WTC11 (cell line): Measurements from ENCODE around the gene CTNNA3. TPM values are rescaled to one million over a fixed set of nuclear protein-coding genes. Genes with fewer than 3 reads are reported as not detected.

Experiments used
- ATAC-seq: fragments of 200-7000 bp; cut with Tn5 transposase; 2 replicates; pipeline ENCODE4 v1.10.0; 2021; ENCODE audit warnings: mild to moderate bottlenecking, moderate library complexity
- CTCF ChIA-PET: fragments of 300-600 bp; sonication (Branson Sonifier 250); formaldehyde crosslinking; loops from one replicate; lab custom pipeline; 2021; ENCODE audit warnings: antibody characterized with exemption; lab: Charles Lee
- POLR2A ChIA-PET: fragments of 350-600 bp; sonication (Branson Sonifier 250); formaldehyde crosslinking; loops from one replicate; lab custom pipeline; 2021; ENCODE audit warnings: antibody characterized with exemption; lab: Charles Lee
- DNase-seq: peaks from one replicate; pipeline ENCODE4 v3.0.0; 2021; ENCODE audit warnings: low spot score
- H3K27ac Mint-ChIP-seq: 2 replicates; pipeline ENCODE4 v1.8.0; 2021; ENCODE audit warnings: mixed read lengths
- H3K27me3 Mint-ChIP-seq: 2 replicates; pipeline ENCODE4 v1.8.0; 2021; ENCODE audit warnings: low read depth, mild to moderate bottlenecking, moderate library complexity, mixed read lengths
- H3K36me3 Mint-ChIP-seq: 2 replicates; pipeline ENCODE4 v1.8.0; 2021; ENCODE audit warnings: mixed read lengths
- H3K4me1 Mint-ChIP-seq: 2 replicates; pipeline ENCODE4 v1.8.0; 2022; ENCODE audit warnings: mixed read lengths
- H3K4me3 Mint-ChIP-seq: 2 replicates; pipeline ENCODE4 v1.8.0; 2021; ENCODE audit warnings: mild to moderate bottlenecking, moderate library complexity, mixed read lengths
- H3K9me3 Mint-ChIP-seq: 2 replicates; pipeline ENCODE4 v1.8.0; 2021; ENCODE audit warnings: mixed read lengths
- CREM ChIP-seq: sonication (generic); formaldehyde crosslinking; IDR thresholded peaks from 2 replicates; pipeline ENCODE4 v1.8.1; 2022; ENCODE audit warnings: mild to moderate bottlenecking, missing genetic modification reagents, moderate library complexity
- E2F5 ChIP-seq: sonication (generic); formaldehyde crosslinking; IDR thresholded peaks from 2 replicates; pipeline ENCODE4 v1.8.1; 2022; ENCODE audit warnings: mild to moderate bottlenecking, moderate library complexity, missing genetic modification reagents
- JUN ChIP-seq: sonication (generic); formaldehyde crosslinking; IDR thresholded peaks from 2 replicates; pipeline ENCODE4 v1.8.0; 2023; ENCODE audit warnings: mild to moderate bottlenecking, missing genetic modification reagents
- MAX ChIP-seq: sonication (generic); formaldehyde crosslinking; IDR thresholded peaks from 2 replicates; pipeline ENCODE4 v1.8.0; 2022; ENCODE audit warnings: mild to moderate bottlenecking, missing genetic modification reagents
- NFATC4 ChIP-seq: fragments of 250-450 bp; sonication (Bioruptor Pico); IDR thresholded peaks from 2 replicates; pipeline ENCODE4 v1.9.0; 2021; ENCODE audit warnings: mild to moderate bottlenecking
- NFE2L1 ChIP-seq: sonication (generic); formaldehyde crosslinking; IDR thresholded peaks from 2 replicates; pipeline ENCODE4 v1.8.1; 2023; ENCODE audit warnings: missing genetic modification reagents
- NR1H2 ChIP-seq: sonication (generic); formaldehyde crosslinking; IDR thresholded peaks from 2 replicates; pipeline ENCODE4 v1.9.0; 2021; ENCODE audit warnings: mild to moderate bottlenecking, moderate library complexity, missing genetic modification reagents
- OVOL2 ChIP-seq: fragments of 250-450 bp; sonication (Bioruptor Pico); IDR thresholded peaks from 2 replicates; pipeline ENCODE4 v1.9.0; 2021; ENCODE audit warnings: mild to moderate bottlenecking, borderline replicate concordance
- PRRX2 ChIP-seq: fragments of 250-450 bp; sonication (Bioruptor Pico); IDR thresholded peaks from 2 replicates; pipeline ENCODE4 v1.8.0; 2021; ENCODE audit warnings: mild to moderate bottlenecking
- RORB ChIP-seq: fragments of 250-450 bp; sonication (Bioruptor Pico); IDR thresholded peaks from 2 replicates; pipeline ENCODE4 v1.9.0; 2021; ENCODE audit warnings: mild to moderate bottlenecking
- SOX15 ChIP-seq: fragments of 250-450 bp; sonication (Bioruptor Pico); IDR thresholded peaks from 2 replicates; pipeline ENCODE4 v1.9.0; 2021; ENCODE audit warnings: mild to moderate bottlenecking
- TEAD4 ChIP-seq: sonication (generic); formaldehyde crosslinking; IDR thresholded peaks from 2 replicates; pipeline ENCODE4 v1.8.0; 2022; ENCODE audit warnings: mild to moderate bottlenecking, missing genetic modification reagents
- USF1 ChIP-seq: sonication (generic); formaldehyde crosslinking; IDR thresholded peaks from 2 replicates; pipeline ENCODE4 v1.8.0; 2022; ENCODE audit warnings: mild to moderate bottlenecking, missing genetic modification reagents
- ZNF317 ChIP-seq: sonication (generic); formaldehyde crosslinking; IDR thresholded peaks from 2 replicates; pipeline ENCODE4 v1.8.1; 2023; ENCODE audit warnings: low read depth, mild to moderate bottlenecking, moderate library complexity, missing genetic modification reagents, borderline replicate concordance
- ZSCAN18 ChIP-seq: fragments of 250-450 bp; sonication (Bioruptor Pico); IDR thresholded peaks from 2 replicates; pipeline ENCODE4 v2.1.2; 2022; ENCODE audit warnings: mild to moderate bottlenecking, moderate library complexity
- total RNA-seq: library from RNA; stranded (reverse); gene quantifications from 3 replicates; pipeline ENCODE4 v1.2.3, GENCODE V29; 2021
- TF ChIP-seq, protein P1 (sequence below): sonication (generic); formaldehyde crosslinking; IDR thresholded peaks from 2 replicates; pipeline ENCODE4 v1.8.1; 2023; ENCODE audit warnings: mild to moderate bottlenecking, missing genetic modification reagents, moderate library complexity
- TF ChIP-seq, protein P2 (sequence below): fragments of 250-450 bp; sonication (Bioruptor Pico); IDR thresholded peaks from 2 replicates; pipeline ENCODE4 v1.9.0; 2021; ENCODE audit warnings: moderate library complexity, mild to moderate bottlenecking, inconsistent platforms, borderline replicate concordance
- TF ChIP-seq, protein P3 (sequence below): sonication (generic); formaldehyde crosslinking; IDR thresholded peaks from 2 replicates; pipeline ENCODE4 v1.8.0; 2022; ENCODE audit warnings: missing genetic modification reagents
- TF ChIP-seq, protein P4 (sequence below): fragments of 200-600 bp; IDR thresholded peaks from 2 replicates; pipeline ENCODE4 v1.8.0; 2022; ENCODE audit warnings: antibody characterized with exemption
- TF ChIP-seq, protein P5 (sequence below): fragments of 250-450 bp; sonication (Bioruptor Pico); conservative IDR thresholded peaks from 2 replicates; pipeline ENCODE4 v1.9.0; 2021; ENCODE audit warnings: mild to moderate bottlenecking
- TF ChIP-seq, protein P6 (sequence below): sonication (generic); formaldehyde crosslinking; IDR thresholded peaks from 2 replicates; pipeline ENCODE4 v1.8.0; 2023; ENCODE audit warnings: missing genetic modification reagents

Gene CTNNA3
- total RNA-seq, 1 experiment from 2014 or later: 6.1 TPM

GRCh38 chr10:66942407-66942806 lies 753.6 kb downstream of the CTNNA3 start:
- Mint-ChIP-seq H3K27ac (no peak overlapping the region), H3K4me1 (no peaks in the 10 kb centered on the region)
- TF ChIP-seq ZNF317 (CRISPR knock-in tag): no peak
- no peak for TF ChIP-seq JUN (CRISPR knock-in tag)
- TF ChIP-seq OVOL2 (CRISPR knock-in tag): no peak
- TF ChIP-seq SOX15 (CRISPR knock-in tag): no peak
- TF ChIP-seq TEAD4 (CRISPR knock-in tag): no peak
- TF ChIP-seq, protein P1, sequence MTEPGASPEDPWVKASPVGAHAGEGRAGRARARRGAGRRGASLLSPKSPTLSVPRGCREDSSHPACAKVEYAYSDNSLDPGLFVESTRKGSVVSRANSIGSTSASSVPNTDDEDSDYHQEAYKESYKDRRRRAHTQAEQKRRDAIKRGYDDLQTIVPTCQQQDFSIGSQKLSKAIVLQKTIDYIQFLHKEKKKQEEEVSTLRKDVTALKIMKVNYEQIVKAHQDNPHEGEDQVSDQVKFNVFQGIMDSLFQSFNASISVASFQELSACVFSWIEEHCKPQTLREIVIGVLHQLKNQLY (CRISPR knock-in tag): no peak
- TF ChIP-seq, protein P2, sequence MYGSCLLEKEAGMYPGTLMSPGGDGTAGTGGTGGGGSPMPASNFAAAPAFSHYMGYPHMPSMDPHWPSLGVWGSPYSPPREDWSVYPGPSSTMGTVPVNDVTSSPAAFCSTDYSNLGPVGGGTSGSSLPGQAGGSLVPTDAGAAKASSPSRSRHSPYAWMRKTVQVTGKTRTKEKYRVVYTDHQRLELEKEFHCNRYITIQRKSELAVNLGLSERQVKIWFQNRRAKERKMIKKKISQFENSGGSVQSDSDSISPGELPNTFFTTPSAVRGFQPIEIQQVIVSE: no peak
- TF ChIP-seq, protein P3, sequence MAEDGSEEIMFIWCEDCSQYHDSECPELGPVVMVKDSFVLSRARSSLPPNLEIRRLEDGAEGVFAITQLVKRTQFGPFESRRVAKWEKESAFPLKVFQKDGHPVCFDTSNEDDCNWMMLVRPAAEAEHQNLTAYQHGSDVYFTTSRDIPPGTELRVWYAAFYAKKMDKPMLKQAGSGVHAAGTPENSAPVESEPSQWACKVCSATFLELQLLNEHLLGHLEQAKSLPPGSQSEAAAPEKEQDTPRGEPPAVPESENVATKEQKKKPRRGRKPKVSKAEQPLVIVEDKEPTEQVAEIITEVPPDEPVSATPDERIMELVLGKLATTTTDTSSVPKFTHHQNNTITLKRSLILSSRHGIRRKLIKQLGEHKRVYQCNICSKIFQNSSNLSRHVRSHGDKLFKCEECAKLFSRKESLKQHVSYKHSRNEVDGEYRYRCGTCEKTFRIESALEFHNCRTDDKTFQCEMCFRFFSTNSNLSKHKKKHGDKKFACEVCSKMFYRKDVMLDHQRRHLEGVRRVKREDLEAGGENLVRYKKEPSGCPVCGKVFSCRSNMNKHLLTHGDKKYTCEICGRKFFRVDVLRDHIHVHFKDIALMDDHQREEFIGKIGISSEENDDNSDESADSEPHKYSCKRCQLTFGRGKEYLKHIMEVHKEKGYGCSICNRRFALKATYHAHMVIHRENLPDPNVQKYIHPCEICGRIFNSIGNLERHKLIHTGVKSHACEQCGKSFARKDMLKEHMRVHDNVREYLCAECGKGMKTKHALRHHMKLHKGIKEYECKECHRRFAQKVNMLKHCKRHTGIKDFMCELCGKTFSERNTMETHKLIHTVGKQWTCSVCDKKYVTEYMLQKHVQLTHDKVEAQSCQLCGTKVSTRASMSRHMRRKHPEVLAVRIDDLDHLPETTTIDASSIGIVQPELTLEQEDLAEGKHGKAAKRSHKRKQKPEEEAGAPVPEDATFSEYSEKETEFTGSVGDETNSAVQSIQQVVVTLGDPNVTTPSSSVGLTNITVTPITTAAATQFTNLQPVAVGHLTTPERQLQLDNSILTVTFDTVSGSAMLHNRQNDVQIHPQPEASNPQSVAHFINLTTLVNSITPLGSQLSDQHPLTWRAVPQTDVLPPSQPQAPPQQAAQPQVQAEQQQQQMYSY (CRISPR knock-in tag): no peak
- TF ChIP-seq NFATC4 (CRISPR knock-in tag): no peak
- TF ChIP-seq, protein P4, sequence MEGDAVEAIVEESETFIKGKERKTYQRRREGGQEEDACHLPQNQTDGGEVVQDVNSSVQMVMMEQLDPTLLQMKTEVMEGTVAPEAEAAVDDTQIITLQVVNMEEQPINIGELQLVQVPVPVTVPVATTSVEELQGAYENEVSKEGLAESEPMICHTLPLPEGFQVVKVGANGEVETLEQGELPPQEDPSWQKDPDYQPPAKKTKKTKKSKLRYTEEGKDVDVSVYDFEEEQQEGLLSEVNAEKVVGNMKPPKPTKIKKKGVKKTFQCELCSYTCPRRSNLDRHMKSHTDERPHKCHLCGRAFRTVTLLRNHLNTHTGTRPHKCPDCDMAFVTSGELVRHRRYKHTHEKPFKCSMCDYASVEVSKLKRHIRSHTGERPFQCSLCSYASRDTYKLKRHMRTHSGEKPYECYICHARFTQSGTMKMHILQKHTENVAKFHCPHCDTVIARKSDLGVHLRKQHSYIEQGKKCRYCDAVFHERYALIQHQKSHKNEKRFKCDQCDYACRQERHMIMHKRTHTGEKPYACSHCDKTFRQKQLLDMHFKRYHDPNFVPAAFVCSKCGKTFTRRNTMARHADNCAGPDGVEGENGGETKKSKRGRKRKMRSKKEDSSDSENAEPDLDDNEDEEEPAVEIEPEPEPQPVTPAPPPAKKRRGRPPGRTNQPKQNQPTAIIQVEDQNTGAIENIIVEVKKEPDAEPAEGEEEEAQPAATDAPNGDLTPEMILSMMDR: no peak
- TF ChIP-seq, all 79 proteins: peak for 0
- no peaks in the 10 kb centered on the region for H3K27me3 Mint-ChIP-seq
- H3K4me3 Mint-ChIP-seq: no peak overlapping the region
- ChIA-PET POLR2A (no interaction called here), CTCF (no interaction called here)
- DNase-seq (no peak), ATAC-seq (no peak)
- no peaks in the 10 kb centered on the region for H3K9me3 Mint-ChIP-seq
- H3K36me3 Mint-ChIP-seq: no peaks in the 10 kb centered on the region

DNA sequence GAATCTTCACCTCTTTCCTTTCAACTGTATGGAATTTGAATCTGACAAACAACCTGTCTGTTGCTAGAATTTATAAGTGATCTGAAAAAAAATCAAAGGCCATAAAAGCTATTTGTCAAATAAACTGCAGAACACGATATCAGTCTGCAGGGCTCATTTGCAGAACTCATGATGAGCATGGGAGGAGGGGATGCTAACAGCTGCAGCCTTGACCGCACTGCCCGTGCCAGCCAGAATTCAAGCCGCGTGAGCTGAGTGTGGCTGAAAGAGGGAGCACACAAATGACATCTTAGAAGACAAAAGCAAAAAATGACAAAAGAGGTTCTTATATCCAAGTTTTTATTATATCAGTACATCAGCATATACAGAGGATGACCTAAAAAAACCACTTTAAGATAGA lies 754.5 kb downstream of the CTNNA3 start:
- no peak overlapping the region for H3K27ac Mint-ChIP-seq
- H3K4me3 Mint-ChIP-seq: no peak overlapping the region
- ChIA-PET CTCF (interaction anchor here (1.5 to 1.6 kb wide), 2 partner anchors 10 to 579 kb away, joined by 3 to 5 read pairs; no protein-coding TSS in a partner anchor), POLR2A (no interaction called here)
- H3K4me1 Mint-ChIP-seq: no peaks in the 10 kb centered on the region
- H3K9me3 Mint-ChIP-seq: no peaks in the 10 kb centered on the region
- DNase-seq (no peak), ATAC-seq (no peak)
- H3K27me3 Mint-ChIP-seq: no peaks in the 10 kb centered on the region
- H3K36me3 Mint-ChIP-seq: no peaks in the 10 kb centered on the region
- TF ChIP-seq E2F5 (CRISPR knock-in tag) (no peak), SOX15 (CRISPR knock-in tag) (no peak), JUN (CRISPR knock-in tag) (no peak), NFE2L1 (CRISPR knock-in tag) (no peak), ZSCAN18 (no peak), USF1 (CRISPR knock-in tag) (no peak), MAX (CRISPR knock-in tag) (no peak), RORB (CRISPR knock-in tag) (no peak), CREM (CRISPR knock-in tag) (no peak), TEAD4 (CRISPR knock-in tag) (no peak), NR1H2 (no peak), PRRX2 (CRISPR knock-in tag) (no peak)
- TF ChIP-seq, protein P5, sequence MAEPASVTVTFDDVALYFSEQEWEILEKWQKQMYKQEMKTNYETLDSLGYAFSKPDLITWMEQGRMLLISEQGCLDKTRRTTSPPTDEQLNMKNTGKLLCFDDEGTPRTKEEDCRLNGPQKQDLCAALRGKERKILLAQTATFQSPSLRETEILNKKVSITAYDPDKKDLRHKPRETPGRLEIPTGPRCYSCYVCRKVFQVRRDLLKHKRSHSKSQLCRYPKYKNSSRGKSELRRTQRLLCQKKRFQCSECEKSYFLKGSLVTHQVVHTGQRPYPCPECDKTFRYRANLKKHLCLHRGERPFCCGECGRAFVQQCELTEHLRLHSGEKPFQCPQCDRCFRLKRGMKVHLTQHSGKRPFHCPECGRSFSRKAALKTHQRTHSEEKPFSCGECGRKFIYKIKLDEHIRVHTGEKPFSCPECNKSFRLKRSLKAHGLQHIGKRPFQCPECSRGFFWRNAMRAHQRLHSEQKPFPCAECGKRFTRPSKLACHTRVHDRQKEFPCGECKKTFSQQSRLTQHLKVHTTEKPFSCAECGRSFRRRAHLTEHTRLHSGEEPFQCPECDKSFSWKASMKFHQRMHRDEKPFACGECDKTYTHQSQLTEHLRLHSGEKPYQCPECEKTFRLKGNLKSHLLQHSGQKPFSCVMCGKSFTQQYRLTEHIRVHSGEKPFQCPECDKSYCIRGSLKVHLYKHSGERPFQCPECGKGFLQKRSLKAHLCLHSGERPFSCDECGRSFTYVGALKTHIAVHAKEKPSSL (CRISPR knock-in tag): no peak
- TF ChIP-seq, protein P6, sequence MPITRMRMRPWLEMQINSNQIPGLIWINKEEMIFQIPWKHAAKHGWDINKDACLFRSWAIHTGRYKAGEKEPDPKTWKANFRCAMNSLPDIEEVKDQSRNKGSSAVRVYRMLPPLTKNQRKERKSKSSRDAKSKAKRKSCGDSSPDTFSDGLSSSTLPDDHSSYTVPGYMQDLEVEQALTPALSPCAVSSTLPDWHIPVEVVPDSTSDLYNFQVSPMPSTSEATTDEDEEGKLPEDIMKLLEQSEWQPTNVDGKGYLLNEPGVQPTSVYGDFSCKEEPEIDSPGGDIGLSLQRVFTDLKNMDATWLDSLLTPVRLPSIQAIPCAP (CRISPR knock-in tag): no peak
